Epidermal melanocyte (primary cell): Measurements from ENCODE around the gene RASSF5.

Experiments used
- DNase-seq: peaks from one replicate; pipeline ENCODE4 v3.0.0; 2011; ENCODE audit warnings: low spot score; ENCODE audit not compliant: insufficient read length

Gene RASSF5

DNA sequence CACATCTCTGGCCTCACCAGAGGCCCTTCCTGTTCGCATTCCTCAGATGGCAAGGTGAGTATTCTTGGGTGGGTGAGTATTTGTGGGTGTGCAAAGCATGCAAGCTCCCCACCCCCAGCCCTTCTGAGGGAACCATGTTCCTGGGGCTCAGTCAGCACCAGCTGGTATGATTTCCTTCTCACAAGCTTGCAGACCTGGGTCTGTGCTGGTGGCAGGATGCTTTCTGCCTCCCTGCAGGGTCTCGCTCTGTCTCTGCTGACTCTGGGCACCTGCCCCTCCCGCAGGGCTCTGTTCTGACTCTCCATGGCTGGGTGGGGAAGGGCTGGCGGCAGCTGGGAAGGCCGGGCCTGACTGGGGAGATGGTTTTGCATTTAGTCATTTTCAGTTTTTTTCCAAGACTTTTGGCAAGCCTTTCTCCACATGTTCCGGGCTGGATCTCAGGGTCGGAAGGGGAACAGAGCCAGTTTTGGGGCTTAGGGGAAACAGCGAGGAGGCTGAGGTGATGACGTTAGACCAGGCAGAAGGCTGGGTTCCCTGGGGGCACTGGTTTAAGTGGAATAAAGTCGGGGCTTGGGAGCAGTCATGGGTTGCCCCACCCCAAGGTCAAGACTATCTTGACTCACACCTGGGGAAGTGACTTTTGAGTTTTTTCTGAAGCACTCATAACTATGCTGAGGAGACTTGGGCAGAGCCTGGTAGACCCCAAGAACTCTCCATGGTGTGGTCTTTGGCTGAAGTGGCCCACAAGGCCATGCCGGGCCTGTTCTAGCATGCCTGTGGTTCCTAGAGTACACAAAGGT, 6.2 kb downstream of the RASSF5 start:
- no peak for DNase-seq

DNA sequence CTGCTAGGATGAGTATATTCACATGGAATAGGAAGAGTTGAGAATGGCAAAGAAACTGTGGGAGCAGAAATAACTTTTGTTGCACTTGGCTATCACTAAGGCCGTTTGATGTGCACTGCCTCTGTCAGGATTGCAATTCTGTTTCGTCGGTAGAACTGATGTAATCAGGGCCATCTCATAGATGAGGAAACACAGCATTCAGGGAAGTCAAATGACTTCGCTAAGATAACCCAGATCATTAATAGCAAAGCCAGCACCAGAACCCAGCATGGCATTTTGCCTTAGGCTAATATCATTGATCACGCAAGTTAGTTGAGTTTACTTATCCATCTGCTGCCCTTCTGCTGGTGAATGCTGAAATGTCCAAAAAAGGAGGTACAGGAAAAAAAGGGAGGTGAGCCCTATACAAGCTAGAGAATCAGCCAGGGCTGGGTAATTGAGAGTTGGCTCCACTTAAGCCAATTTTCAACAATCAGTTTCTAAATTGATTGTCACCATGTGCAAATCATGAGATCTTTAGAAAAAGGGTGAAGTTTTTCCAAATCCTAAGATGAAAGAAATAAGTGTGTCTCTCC, 7.6 kb downstream of the RASSF5 start:
- no peak for DNase-seq

GRCh38 chr1:206516728-206516990, 9.3 kb downstream of the RASSF5 start:
- no peak for DNase-seq

- DNase-seq, result no peak
These were observed 10.5 kb downstream of the RASSF5 start for GRCh38 chr1:206517784-206518183.

- no peak for DNase-seq
These were observed 10.9 kb downstream of the RASSF5 start for GRCh38 chr1:206518206-206518605.

GRCh38 chr1:206518743-206519142, 11.4 kb downstream of the RASSF5 start:
- no peak for DNase-seq

GRCh38 chr1:206521127-206521526, 13.8 kb downstream of the RASSF5 start:
- DNase-seq, result no peak

- no peak for DNase-seq
These were observed 14.5 kb downstream of the RASSF5 start for GRCh38 chr1:206521694-206522402.

- no peak for DNase-seq
These were observed 17.5 kb downstream of the RASSF5 start for GRCh38 chr1:206524739-206525364.

DNA sequence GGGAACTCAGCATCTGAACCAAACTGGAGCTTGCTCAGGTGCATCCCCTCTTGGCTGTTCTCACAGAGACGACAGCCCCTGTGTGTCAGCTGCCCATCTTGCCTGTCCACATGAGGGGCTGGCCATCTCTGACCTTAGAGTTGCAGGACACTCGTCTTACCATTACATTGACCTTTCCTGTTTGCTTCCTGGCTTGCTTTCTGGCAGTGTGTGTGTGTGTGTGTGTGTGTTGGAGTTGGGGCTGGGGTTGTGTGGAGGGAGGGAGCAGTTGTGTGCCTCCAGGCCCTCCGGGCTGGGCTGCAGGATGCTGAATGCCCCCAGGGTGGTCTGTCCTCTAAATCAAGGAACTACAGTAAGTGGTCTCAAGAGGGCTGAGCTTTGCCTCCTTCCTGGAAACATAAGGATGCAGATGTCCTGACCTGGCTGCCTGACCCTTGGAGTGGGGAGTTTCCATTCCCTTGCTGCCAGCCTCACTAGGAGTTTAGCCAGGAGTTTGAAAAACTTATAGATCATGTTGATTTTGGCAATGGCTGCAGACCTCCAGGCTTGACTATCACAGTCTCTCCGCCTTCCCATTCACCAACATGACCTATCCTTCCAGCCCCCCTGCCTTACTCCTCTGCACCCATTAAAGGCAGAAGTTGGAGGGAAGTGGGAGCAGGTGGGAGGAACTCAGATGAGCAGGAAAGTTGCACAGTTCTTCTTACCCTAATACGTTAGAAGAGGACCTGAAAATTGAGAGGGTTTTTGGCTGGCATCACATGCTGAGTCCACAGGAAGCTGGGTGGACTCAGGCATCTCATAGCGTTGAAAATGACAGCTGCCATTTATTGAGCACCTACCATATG, 19.0 kb downstream of the RASSF5 start:
- no peak for DNase-seq

GRCh38 chr1:206529425-206529824, 22.1 kb downstream of the RASSF5 start:
- DNase-seq, result no peak

GRCh38 chr1:206532368-206532767, 25.0 kb downstream of the RASSF5 start:
- no peak for DNase-seq

DNA sequence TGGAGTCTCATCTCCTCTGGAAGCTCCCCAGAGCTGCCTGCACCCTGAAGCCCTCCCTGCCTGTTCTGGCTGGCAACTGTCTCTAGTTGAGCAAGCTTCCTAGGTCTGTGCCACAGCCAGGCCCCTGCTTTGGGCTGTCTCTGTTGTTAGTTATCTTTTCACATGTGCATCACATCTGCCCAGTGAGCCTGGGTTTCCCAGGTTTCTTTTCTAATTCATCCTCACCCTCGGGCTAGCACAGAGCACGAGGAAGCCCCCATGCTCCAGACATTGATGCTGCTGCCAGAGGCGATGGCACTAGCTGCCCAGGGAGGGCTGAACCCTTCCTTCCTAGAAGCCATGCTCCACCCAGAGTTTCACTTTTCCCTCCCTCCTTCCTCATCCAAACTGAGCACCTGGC, 27.2 kb downstream of the RASSF5 start:
- DNase-seq, result no peak

GRCh38 chr1:206535853-206536188, 28.5 kb downstream of the RASSF5 start:
- DNase-seq, result no peak

DNA sequence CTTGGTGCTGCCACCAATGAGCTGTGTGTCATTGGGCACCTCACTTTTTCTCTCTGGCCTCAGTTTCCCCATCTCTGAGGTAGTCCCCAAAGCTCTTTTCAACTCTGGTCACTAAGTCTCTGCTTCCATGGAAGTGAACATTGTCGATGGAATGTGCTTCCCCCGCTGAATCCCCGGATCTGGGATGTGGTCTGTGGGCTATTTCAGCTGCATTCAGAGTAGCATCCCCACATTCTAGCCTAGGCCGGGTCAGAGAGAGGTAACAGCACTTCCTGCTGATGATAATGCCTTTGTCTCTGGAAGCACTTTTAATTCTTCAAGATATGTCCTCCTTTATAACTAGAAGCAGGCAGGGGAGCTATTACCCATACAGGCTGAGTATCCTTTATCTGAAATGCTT, 29.8 kb downstream of the RASSF5 start:
- DNase-seq, result no peak

DNA sequence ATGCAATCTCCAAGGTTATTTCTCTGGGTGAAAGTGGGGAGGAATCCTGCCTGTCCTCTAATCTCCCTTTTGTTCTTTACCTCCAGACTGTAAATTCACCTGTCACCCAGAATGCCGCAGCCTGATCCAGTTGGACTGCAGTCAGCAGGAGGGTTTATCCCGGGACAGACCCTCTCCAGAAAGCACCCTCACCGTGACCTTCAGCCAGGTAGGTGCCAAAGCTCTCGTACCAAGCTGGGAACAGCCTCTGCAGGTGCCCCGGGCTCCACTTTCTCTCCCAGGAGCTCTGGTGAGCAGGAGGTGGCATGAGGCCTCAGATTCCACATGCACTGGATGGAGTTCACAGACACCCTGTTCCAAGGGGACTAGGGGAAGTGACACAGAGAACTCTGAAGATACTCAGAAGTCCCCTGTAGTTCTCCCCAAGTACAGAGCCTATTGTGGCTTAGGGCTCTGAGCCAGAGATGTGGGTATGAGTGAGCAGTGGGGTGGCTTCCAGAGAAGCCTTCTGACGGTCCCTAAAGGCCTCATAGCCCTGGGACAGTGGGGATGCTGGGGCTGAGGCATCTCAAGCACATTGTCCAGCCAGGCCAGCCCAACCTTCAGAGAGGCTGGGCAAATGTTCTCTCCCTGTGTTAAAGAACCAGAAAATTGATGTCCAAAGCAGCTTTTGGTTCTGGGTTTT, 30.9 kb downstream of the RASSF5 start:
- DNase-seq, result no peak

- no peak for DNase-seq
These were observed 31.7 kb downstream of the RASSF5 start for GRCh38 chr1:206538901-206539640.

DNA sequence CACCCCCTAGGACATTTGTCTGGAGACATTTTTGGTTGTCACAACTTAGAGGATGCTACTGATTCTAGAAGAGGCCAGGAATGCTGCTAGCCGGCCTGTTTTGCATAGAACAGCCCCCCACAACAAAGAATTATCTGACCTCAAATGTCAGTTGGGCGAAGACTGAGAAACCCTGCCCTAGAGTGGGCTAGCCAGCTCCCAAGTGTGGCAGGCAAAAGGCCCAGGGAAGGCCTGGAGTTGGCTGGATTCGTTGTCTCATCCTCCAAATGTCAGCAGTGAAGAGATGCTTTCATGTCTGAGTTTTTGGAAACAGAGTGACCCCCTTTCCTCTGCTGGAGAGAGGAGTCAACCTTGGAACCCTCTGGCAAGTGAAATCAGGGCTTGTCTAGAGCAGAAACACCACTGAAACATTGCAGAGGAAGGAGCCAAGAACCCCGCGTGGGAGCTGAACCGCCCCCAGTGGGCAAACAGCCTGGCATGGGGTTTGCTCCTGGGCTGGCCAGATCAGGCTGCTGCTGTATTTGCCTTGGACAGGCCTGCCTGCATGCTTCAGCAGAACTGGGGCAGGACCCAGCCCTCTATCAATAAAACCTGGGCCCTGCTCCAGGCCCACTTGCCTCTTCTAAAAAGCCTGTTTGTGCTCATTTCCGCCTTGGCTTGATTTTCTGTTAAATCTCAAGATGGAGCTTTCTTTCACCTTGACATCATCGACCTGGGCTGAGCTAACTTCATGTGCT, 32.9 kb downstream of the RASSF5 start:
- DNase-seq, result no peak

GRCh38 chr1:206541236-206541833, 34.0 kb downstream of the RASSF5 start:
- DNase-seq, result no peak
